H1 (cell line): ENCODE results near the gene HIGD2A. TPM values are rescaled to one million over a fixed set of nuclear protein-coding genes. Genes with fewer than 3 reads are reported as not detected.

ENCODE experiments used
- CTCF ChIA-PET: fragments of 300-600 bp; sonication (Branson Sonifier 250); formaldehyde crosslinking; loops from one replicate; lab custom pipeline; 2021; ENCODE audit not compliant: partially characterized antibody; lab: Charles Lee
- POLR2A ChIA-PET: fragments of 300-600 bp; sonication (Branson Sonifier 250); formaldehyde crosslinking; loops from one replicate; lab custom pipeline; 2021; ENCODE audit warnings: inconsistent platforms; ENCODE audit not compliant: partially characterized antibody; lab: Charles Lee
- DNase-seq, 2 experiments: peaks; one replicate each; pipeline versions ENCODE4 v3.0.0 to v3.0.0-alpha.2; 2010 to 2022; ENCODE audit warnings: low spot score in 2 of 2, low read depth in 1 of 2, mixed read lengths in 1 of 2
- FAIRE-seq: peaks from 2 replicates; lab custom pipeline; 2011; peaks lifted over from hg19 to GRCh38; lab: Jason Lieb, UNC
- H2AFZ ChIP-seq: 2 replicates; pipeline ENCODE4 v1.8.1; 2012; ENCODE audit warnings: low read length, inconsistent platforms
- H2AK5ac ChIP-seq: 2 replicates; pipeline ENCODE4 v1.6.1; 2013; ENCODE audit warnings: low read depth, low read length
- H2BK120ac ChIP-seq: replicated peaks from 2 replicates; pipeline ENCODE3; 2013; ENCODE audit warnings: low read depth, low read length, inconsistent platforms
- H2BK12ac ChIP-seq: 2 replicates; pipeline ENCODE4 v1.6.1; 2013; ENCODE audit warnings: low read depth, low read length
- H2BK15ac ChIP-seq: 2 replicates; pipeline ENCODE4 v1.6.1; 2013; ENCODE audit warnings: low read length
- H2BK20ac ChIP-seq: 2 replicates; pipeline ENCODE4 v1.6.1; 2013; ENCODE audit warnings: low read length
- H2BK5ac ChIP-seq: 2 replicates; pipeline ENCODE4 v1.6.1; 2013; ENCODE audit warnings: low read depth, low read length
- H3K14ac ChIP-seq: 2 replicates; pipeline ENCODE4 v1.6.1; 2013; ENCODE audit warnings: inconsistent platforms; ENCODE audit not compliant: insufficient read length
- H3K18ac ChIP-seq: 2 replicates; pipeline ENCODE4 v1.6.1; 2013; ENCODE audit warnings: low read length; ENCODE audit errors: extremely low read depth
- H3K23ac ChIP-seq: 2 replicates; pipeline ENCODE4 v1.6.1; 2013; ENCODE audit warnings: inconsistent platforms; ENCODE audit not compliant: insufficient read length
- H3K23me2 ChIP-seq: 2 replicates; pipeline ENCODE4 v1.6.1; 2013; ENCODE audit warnings: low read depth, low read length
- H3K27ac ChIP-seq: 2 replicates; pipeline ENCODE4 v1.6.1; 2011; ENCODE audit warnings: low read depth, low read length, inconsistent platforms
- H3K27me3 ChIP-seq, 4 experiments: replicated peaks in 1 of 4; 1 replicate in 1 of 4; 2 replicates in 3 of 4; pipeline versions ENCODE4 v1.6.1 to v1.8.1; 2011 to 2013; ENCODE audit warnings: low read length in 3 of 4, mild to moderate bottlenecking in 3 of 4, inconsistent platforms in 2 of 4, mixed read lengths in 2 of 4, moderate library complexity in 1 of 4; ENCODE audit not compliant: control insufficient read depth in 3 of 4, insufficient read depth in 3 of 4; ENCODE audit errors: extremely low read depth in 1 of 4
- H3K36me3 ChIP-seq, 4 experiments: 2 replicates each; pipeline versions ENCODE4 v1.6.1 to v1.8.1; 2011 to 2013; ENCODE audit warnings: mild to moderate bottlenecking in 4 of 4, low read length in 3 of 4, moderate library complexity in 2 of 4, control low read depth in 1 of 4, inconsistent platforms in 1 of 4; ENCODE audit not compliant: insufficient read depth in 4 of 4, control insufficient read depth in 2 of 4
- H3K4ac ChIP-seq: replicated peaks from 2 replicates; pipeline ENCODE3; 2013; ENCODE audit warnings: low read length, low read depth, mixed read lengths, inconsistent platforms; ENCODE audit not compliant: insufficient read length
- H3K4me1 ChIP-seq, 4 experiments: replicated peaks in 1 of 4; 1 replicate in 1 of 4; 2 replicates in 3 of 4; pipeline versions ENCODE4 v1.6.1 to v1.8.1; 2011 to 2013; ENCODE audit warnings: low read length in 3 of 4, inconsistent platforms in 2 of 4, mixed read lengths in 1 of 4; ENCODE audit not compliant: insufficient read depth in 4 of 4, control insufficient read depth in 3 of 4
- H3K4me2 ChIP-seq, 2 experiments: 2 replicates each; pipeline versions ENCODE4 v1.6.1 to v1.8.1; 2011 to 2013; ENCODE audit warnings: low read depth in 2 of 2, low read length in 2 of 2, control low read depth in 1 of 2, inconsistent platforms in 1 of 2, mild to moderate bottlenecking in 1 of 2; ENCODE audit not compliant: insufficient read depth in 1 of 2
- H3K4me3 ChIP-seq, 4 experiments: fragments of 200-600, 300-600 bp in 1 of 4; sonication (generic), shearing (Covaris generic), sonication (Bioruptor Twin) in 1 of 4; 2 replicates each; pipeline versions ENCODE4 v1.5.1 to v1.8.1; 2011 to 2016; ENCODE audit warnings: low read length in 4 of 4, low read depth in 3 of 4, control low read depth in 2 of 4, inconsistent platforms in 2 of 4, mild to moderate bottlenecking in 2 of 4, mixed read lengths in 1 of 4, moderate library complexity in 1 of 4; ENCODE audit not compliant: insufficient read depth in 2 of 4; ENCODE audit errors: extremely low read depth in 1 of 4
- H3K56ac ChIP-seq: replicated peaks from 2 replicates; pipeline ENCODE3; 2013; ENCODE audit warnings: low read depth, mild to moderate bottlenecking, mixed read lengths, low read length, inconsistent platforms; ENCODE audit not compliant: insufficient read length
- H3K79me1 ChIP-seq: 2 replicates; pipeline ENCODE4 v1.6.1; 2013; ENCODE audit warnings: low read depth, low read length, control low read depth
- H3K79me2 ChIP-seq, 2 experiments: 2 replicates each; pipeline versions ENCODE4 v1.6.1 to v1.8.1; 2012 to 2013; ENCODE audit warnings: low read length in 2 of 2, mild to moderate bottlenecking in 2 of 2, inconsistent platforms in 1 of 2; ENCODE audit not compliant: insufficient read depth in 2 of 2, control insufficient read depth in 1 of 2
- H3K9ac ChIP-seq, 4 experiments: replicated peaks in 1 of 4; 1 replicate in 1 of 4; 2 replicates in 3 of 4; pipeline versions ENCODE4 v1.6.1 to v1.8.1; 2011 to 2013; ENCODE audit warnings: low read depth in 3 of 4, low read length in 3 of 4, control low read depth in 2 of 4, mild to moderate bottlenecking in 2 of 4, moderate library complexity in 2 of 4, inconsistent platforms in 1 of 4; ENCODE audit errors: extremely low read depth in 1 of 4
- H3K9me3 ChIP-seq, 2 experiments: 2 replicates each; pipeline versions ENCODE4 v1.6.1 to v1.8.1; 2012 to 2013; ENCODE audit warnings: mild to moderate bottlenecking in 2 of 2, moderate library complexity in 2 of 2, control low read depth in 1 of 2, inconsistent platforms in 1 of 2, low read depth in 1 of 2, low read length in 1 of 2, mixed read lengths in 1 of 2; ENCODE audit not compliant: insufficient read depth in 2 of 2
- H4K20me1 ChIP-seq, 2 experiments: replicated peaks in 1 of 2; 2 replicates each; pipeline versions ENCODE3 to v1.8.1; 2011 to 2013; ENCODE audit warnings: inconsistent platforms in 2 of 2, low read length in 2 of 2, mild to moderate bottlenecking in 1 of 2; ENCODE audit not compliant: insufficient read depth in 2 of 2, control insufficient read depth in 1 of 2
- H4K5ac ChIP-seq: 2 replicates; pipeline ENCODE4 v1.6.1; 2013; ENCODE audit warnings: low read length, low read depth, mixed read lengths, inconsistent platforms; ENCODE audit not compliant: insufficient read length
- H4K8ac ChIP-seq: 2 replicates; pipeline ENCODE4 v1.8.0; 2013; ENCODE audit warnings: mild to moderate bottlenecking, moderate library complexity, low read length, inconsistent platforms; ENCODE audit not compliant: insufficient read depth; ENCODE audit errors: extremely low read depth
- H4K91ac ChIP-seq: replicated peaks from 2 replicates; pipeline ENCODE3; 2013; ENCODE audit warnings: low read length, mixed read lengths, inconsistent platforms; ENCODE audit not compliant: insufficient read length
- ATF3 ChIP-seq: IDR thresholded peaks from 2 replicates; pipeline ENCODE4 v1.6.1; 2011; ENCODE audit warnings: low read depth, mild to moderate bottlenecking, low read length; ENCODE audit not compliant: insufficient read depth
- BACH1 ChIP-seq: IDR thresholded peaks from 2 replicates; pipeline ENCODE4 v1.6.1; 2012; ENCODE audit warnings: low read length, improper control_type of control experiment
- CHD2 ChIP-seq: IDR thresholded peaks from 2 replicates; pipeline ENCODE4 v1.6.1; 2012; ENCODE audit warnings: low read length, improper control_type of control experiment
- GABPA ChIP-seq: IDR thresholded peaks from 2 replicates; pipeline ENCODE4 v1.6.1; 2011; ENCODE audit warnings: mild to moderate bottlenecking, low read length, moderate library complexity, borderline replicate concordance; ENCODE audit not compliant: insufficient read depth
- JUN ChIP-seq: IDR thresholded peaks from 2 replicates; pipeline ENCODE4 v1.6.1; 2011; ENCODE audit warnings: low read depth, mild to moderate bottlenecking, improper control_type of control experiment, low read length
- JUND ChIP-seq: IDR thresholded peaks from 2 replicates; pipeline ENCODE4 v1.6.1; 2011; ENCODE audit warnings: mild to moderate bottlenecking, improper control_type of control experiment, low read length
- POLR2AphosphoS5 ChIP-seq: IDR thresholded peaks from 2 replicates; pipeline ENCODE4 v1.6.1; 2011; ENCODE audit warnings: low read depth, low read length
- POU5F1 ChIP-seq: IDR thresholded peaks from 2 replicates; pipeline ENCODE4 v1.6.1; 2011; ENCODE audit warnings: low read depth, mild to moderate bottlenecking, low read length, moderate library complexity
- RXRA ChIP-seq: IDR thresholded peaks from 2 replicates; pipeline ENCODE4 v1.6.1; 2011; ENCODE audit warnings: low read depth, mild to moderate bottlenecking, low read length, moderate library complexity; ENCODE audit not compliant: insufficient read depth
- SIX5 ChIP-seq: IDR thresholded peaks from 2 replicates; pipeline ENCODE4 v1.6.1; 2011; ENCODE audit warnings: mild to moderate bottlenecking, low read depth, low read length
- SP2 ChIP-seq: IDR thresholded peaks from 2 replicates; pipeline ENCODE4 v1.6.1; 2012; ENCODE audit warnings: mild to moderate bottlenecking, low read length, inconsistent platforms
- ZNF274 ChIP-seq: IDR thresholded peaks from 2 replicates; pipeline ENCODE4 v1.7.0; 2012; ENCODE audit warnings: low read length, borderline replicate concordance; ENCODE audit errors: extremely low read depth
- WGBS, 2 experiments: shearing (Covaris generic) in 1 of 2; methylation state at CpG; one replicate each; pipeline versions ENCODE4 v1.1.6 to v1.1.7; 2013 to 2015; ENCODE audit warnings: low lambda C conversion rate in 2 of 2, mixed read lengths in 2 of 2, inconsistent platforms in 1 of 2, low coverage in 1 of 2, missing lambda C conversion rate in 1 of 2; ENCODE audit not compliant: insufficient replicate concordance in 2 of 2, insufficient coverage in 1 of 2, insufficient read length in 1 of 2; ENCODE audit errors: extremely low coverage in 1 of 2, missing lambda C conversion rate in 1 of 2; 5-methylcytosine and 5-hydroxymethylcytosine counted together
- polyA plus RNA-seq, 7 experiments: library from polyadenylated mRNA; depleted of rRNA in 3 of 7; stranded (reverse) in 5 of 7; unstranded in 2 of 7; fragments of >200 nt in 5 of 7; fragments of 200-250 nt in 2 of 7; gene quantifications; 1 replicate in 5 of 7; 2 replicates in 1 of 7; 4 replicates in 1 of 7; pipeline versions ENCODE4 v1.2.1 to v1.2.3, GENCODE V29; 2011 to 2013; ENCODE audit warnings: missing spikeins in 2 of 7, mixed read lengths in 2 of 7
- total RNA-seq: library from RNA; stranded (reverse); fragmentation: NEBNext Ultra II Directional; extraction: Animal tissue kit (Norgen Biotek cat#: 25700); gene quantifications from 2 replicates; pipeline ENCODE4 v1.2.1, GENCODE V29; 2021

HIGD2A gene
- total and polyA plus RNA-seq, 2 of the 8 experiments (the other 6 are each of a cell fraction or from before 2014, with no cell fraction given) = 95.5 to 264 TPM

GRCh38 chr5:176420086-176420485, 31.5 kb downstream of the HIGD2A start:
- ChIA-PET POLR2A (no interaction called here), CTCF (interaction anchor here (0.7 to 1.5 kb wide), 2 partner anchors 13 to 154 kb away, joined by 3 to 5 read pairs; no protein-coding TSS in a partner anchor)
- H4K5ac ChIP-seq = no peak overlapping the region
- H2BK20ac ChIP-seq = no peak overlapping the region
- no peak overlapping the region for H2BK120ac ChIP-seq
- H3K27me3 ChIP-seq = peaks cover 0 to 11% (median 9%) of the 10 kb centered on the region in 4 experiments; a peak in 6 of 7 replicates
- H4K91ac ChIP-seq = no peak overlapping the region
- no peaks in the 10 kb centered on the region for H3K36me3 ChIP-seq
- no peak overlapping the region for H3K4ac ChIP-seq
- H3K9me3 ChIP-seq = peaks cover 14 to 17% of the 10 kb centered on the region in 2 experiments; a peak in 2 of 4 replicates
- no peak overlapping the region for H3K4me2 ChIP-seq
- H3K79me2 ChIP-seq = no peaks in the 10 kb centered on the region
- no peak overlapping the region for H3K27ac ChIP-seq
- no peak overlapping the region for H3K4me3 ChIP-seq
- no peak for FAIRE-seq
- H2AFZ ChIP-seq = no peak overlapping the region
- no peak overlapping the region for H2AK5ac ChIP-seq
- no peak overlapping the region for H3K14ac ChIP-seq
- no peak overlapping the region for H3K18ac ChIP-seq
- DNase-seq = no peak
- H3K9ac ChIP-seq = no peak overlapping the region
- H3K79me1 ChIP-seq = no peaks in the 10 kb centered on the region
- H2BK15ac ChIP-seq = no peak overlapping the region
- no peak overlapping the region for H4K8ac ChIP-seq
- no peaks in the 10 kb centered on the region; the same call in 1 of the 2 replicates for H3K23me2 ChIP-seq
- TF ChIP-seq JUND (no peak), ATF3 (no peak), CHD2 (no peak), JUN (no peak), SP2 (no peak), ZNF274 (no peak), GABPA (no peak), POLR2AphosphoS5 (no peak), POU5F1 (no peak), SIX5 (no peak), BACH1 (no peak), RXRA (no peak)
- no peak overlapping the region for H2BK12ac ChIP-seq
- H4K20me1 ChIP-seq = peaks cover 0 to 2% of the 10 kb centered on the region in 2 experiments
- peaks cover 0 to 3% (median 0%) of the 10 kb centered on the region in 4 experiments; a peak in 4 of 7 replicates for H3K4me1 ChIP-seq
- no peak overlapping the region for H2BK5ac ChIP-seq
- 87% methylated on average over 5 of the region's 5 CpGs; no CpG with 5 or more reads in 1 of the 2 experiments for WGBS, 2 experiments
- no peak overlapping the region for H3K56ac ChIP-seq
- H3K23ac ChIP-seq = no peak overlapping the region
